PC-3 (cell line): Measurements from ENCODE around the gene LRP1B. TPM values are rescaled to one million over a fixed set of nuclear protein-coding genes. Genes with fewer than 3 reads are reported as not detected.

Experiments
- ATAC-seq: fragments of 200-7000 bp; cut with Tn5 transposase; 2 replicates; pipeline ENCODE4 v1.9.1; 2020; ENCODE audit warnings: mild to moderate bottlenecking, moderate library complexity
- BruUV-seq: library from RNA; stranded (reverse); fragments of 400-500 nt; replicated peaks from 2 replicates; lab custom pipeline; 2021; lab: Mats Ljungman, UMichigan
- CTCF ChIA-PET: fragments of 300-600 bp; sonication (Branson Sonifier 250); formaldehyde crosslinking; loops from one replicate; lab custom pipeline; 2022; ENCODE audit warnings: antibody characterized with exemption; lab: Charles Lee
- POLR2A ChIA-PET: fragments of 300-600 bp; sonication (Branson Sonifier 250); formaldehyde crosslinking; loops from one replicate; lab custom pipeline; 2022; ENCODE audit warnings: antibody characterized with exemption; ENCODE audit not compliant: unreplicated experiment; lab: Charles Lee
- DNase-seq: peaks from one replicate; pipeline ENCODE4 v3.0.0-alpha.2; 2015
- H2AFZ ChIP-seq: fragments of 300-600 bp; sonication (generic); 2 replicates; pipeline ENCODE4 v1.6.0; 2016; ENCODE audit warnings: antibody characterized with exemption, low read length
- H3F3A ChIP-seq: fragments of 300-600 bp; sonication (generic); one replicate; pipeline ENCODE4 v1.6.0; 2017; ENCODE audit warnings: antibody characterized with exemption, low read length, control low read depth, mild to moderate bottlenecking; ENCODE audit not compliant: unreplicated experiment
- H3K27ac ChIP-seq: fragments of 300-600 bp; sonication (generic); 2 replicates; pipeline ENCODE4 v1.5.1; 2016; ENCODE audit warnings: mild to moderate bottlenecking, low read length
- H3K27me3 ChIP-seq: fragments of 300-600 bp; sonication (generic); 2 replicates; pipeline ENCODE4 v1.6.1; 2016; ENCODE audit warnings: low read length, mixed read lengths
- H3K36me3 ChIP-seq: fragments of 300-600 bp; sonication (generic); 2 replicates; pipeline ENCODE4 v1.6.1; 2016; ENCODE audit warnings: low read depth, mixed run types, low read length, mixed read lengths
- H3K4me1 ChIP-seq: fragments of 300-600 bp; sonication (generic); 2 replicates; pipeline ENCODE4 v1.5.1; 2016; ENCODE audit warnings: low read length; ENCODE audit not compliant: insufficient read depth
- H3K4me2 ChIP-seq: fragments of 300-600 bp; sonication (generic); 2 replicates; pipeline ENCODE4 v1.6.0; 2016; ENCODE audit warnings: low read length
- H3K4me3 ChIP-seq: fragments of 300-600 bp; sonication (generic); 2 replicates; pipeline ENCODE4 v1.5.1; 2016; ENCODE audit warnings: mild to moderate bottlenecking, low read length, mixed read lengths
- H3K79me2 ChIP-seq: fragments of 300-600 bp; sonication (generic); 2 replicates; pipeline ENCODE4 v1.6.1; 2017; ENCODE audit warnings: low read length, mixed read lengths
- H3K9ac ChIP-seq: fragments of 300-600 bp; sonication (generic); 2 replicates; pipeline ENCODE4 v1.6.0; 2016; ENCODE audit warnings: mild to moderate bottlenecking, low read length
- H3K9me2 ChIP-seq: fragments of 300-600 bp; sonication (generic); replicated peaks from 2 replicates; pipeline ENCODE4 v1.6.1; 2016; ENCODE audit warnings: mixed run types, low read length, mixed read lengths
- H3K9me3 ChIP-seq: fragments of 300-600 bp; sonication (generic); 2 replicates; pipeline ENCODE4 v1.6.1; 2016; ENCODE audit warnings: low read length, mixed read lengths
- H4K20me1 ChIP-seq: fragments of 300-600 bp; sonication (generic); 2 replicates; pipeline ENCODE4 v1.6.1; 2016; ENCODE audit warnings: low read length, mixed read lengths
- EZH2 ChIP-seq: fragments of 300-600 bp; sonication (generic); IDR thresholded peaks from one replicate; pipeline ENCODE4 v1.6.1; 2017; ENCODE audit warnings: antibody characterized with exemption, mild to moderate bottlenecking, low read length; ENCODE audit not compliant: unreplicated experiment
- EZH2phosphoT487 ChIP-seq: fragments of 300-600 bp; sonication (generic); IDR thresholded peaks from 2 replicates; pipeline ENCODE4 v1.6.1; 2018; ENCODE audit warnings: mild to moderate bottlenecking, antibody characterized with exemption, low read length, borderline replicate concordance
- intact Hi-C: fragments of 100-400 bp; cut with micrococcal nuclease; formaldehyde crosslinking; loops from 2 replicates; pipeline ENCODE4 v1.9.0; 2023
- total RNA-seq: library from RNA; depleted of rRNA; stranded (reverse); fragments of >200 nt; gene quantifications from 2 replicates; pipeline ENCODE4 v1.2.3, GENCODE V29; 2014
- TF ChIP-seq, protein P1 (sequence below): fragments of 300-600 bp; sonication (generic); conservative IDR thresholded peaks from 2 replicates; pipeline ENCODE4 v1.5.1; 2017; ENCODE audit warnings: antibody characterized with exemption, low read depth, mild to moderate bottlenecking, low read length

The LRP1B gene
- total RNA-seq, 1 experiment from 2014 or later = 0.04 TPM

DNA sequence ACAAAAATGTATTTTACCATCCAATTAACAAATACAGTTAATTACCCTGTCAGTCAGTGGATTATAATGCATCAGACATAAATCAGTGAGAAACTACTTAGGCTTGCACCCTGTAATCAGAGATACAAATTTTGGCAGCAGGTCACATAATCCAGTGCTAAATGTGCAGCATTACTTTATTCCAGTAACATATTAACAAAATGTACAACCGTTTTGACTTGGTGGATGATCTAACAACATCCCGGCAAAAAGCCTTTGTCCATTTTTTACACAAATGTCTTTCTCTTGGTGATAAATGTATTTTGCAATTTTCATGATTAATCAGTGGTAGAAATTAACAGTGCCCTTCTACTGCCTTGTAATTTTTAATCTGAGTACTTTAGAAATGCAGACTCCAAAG is 162.8 kb downstream of the LRP1B start:
- H3K79me2 ChIP-seq = no peaks in the 10 kb centered on the region
- BruUV-seq = no TSS peak
- no peaks in the 10 kb centered on the region for H3K27me3 ChIP-seq
- H3F3A ChIP-seq = no peaks in the 10 kb centered on the region
- peaks cover 5% of the 10 kb centered on the region; the same call in 1 of the 2 replicates for H3K4me1 ChIP-seq
- no peaks in the 10 kb centered on the region for H4K20me1 ChIP-seq
- no peaks in the 10 kb centered on the region for H3K9me3 ChIP-seq
- DNase-seq (no peak), ATAC-seq (no peak)
- H3K9ac ChIP-seq = no peak overlapping the region
- H3K4me3 ChIP-seq = no peak overlapping the region
- H3K9me2 ChIP-seq = no peaks in the 10 kb centered on the region
- TF ChIP-seq EZH2phosphoT487 = no peak
- no peak overlapping the region for H2AFZ ChIP-seq
- intact Hi-C loops = no loop called here
- no peak overlapping the region for H3K4me2 ChIP-seq
- ChIA-PET POLR2A (no interaction called here), CTCF (no interaction called here)
- H3K36me3 ChIP-seq = no peaks in the 10 kb centered on the region
- no peak overlapping the region for H3K27ac ChIP-seq

GRCh38 chr2:141967503-141967902 is 163.3 kb downstream of the LRP1B start:
- intact Hi-C loops = no loop called here
- Histone ChIP-seq H2AFZ (no peak overlapping the region), H3K9ac (no peak overlapping the region), H3K9me3 (no peaks in the 10 kb centered on the region), H3K27ac (no peak overlapping the region), H3K79me2 (no peaks in the 10 kb centered on the region), H3K4me3 (no peak overlapping the region), H3K27me3 (no peaks in the 10 kb centered on the region), H3K36me3 (no peaks in the 10 kb centered on the region), H4K20me1 (no peaks in the 10 kb centered on the region), H3K9me2 (no peaks in the 10 kb centered on the region), H3K4me2 (no peak overlapping the region), H3K4me1 (peaks cover 5% of the 10 kb centered on the region; the same call in 1 of the 2 replicates), H3F3A (no peaks in the 10 kb centered on the region)
- TF ChIP-seq EZH2 = no peak
- TF ChIP-seq EZH2phosphoT487 = no peak
- TF ChIP-seq, protein P1, sequence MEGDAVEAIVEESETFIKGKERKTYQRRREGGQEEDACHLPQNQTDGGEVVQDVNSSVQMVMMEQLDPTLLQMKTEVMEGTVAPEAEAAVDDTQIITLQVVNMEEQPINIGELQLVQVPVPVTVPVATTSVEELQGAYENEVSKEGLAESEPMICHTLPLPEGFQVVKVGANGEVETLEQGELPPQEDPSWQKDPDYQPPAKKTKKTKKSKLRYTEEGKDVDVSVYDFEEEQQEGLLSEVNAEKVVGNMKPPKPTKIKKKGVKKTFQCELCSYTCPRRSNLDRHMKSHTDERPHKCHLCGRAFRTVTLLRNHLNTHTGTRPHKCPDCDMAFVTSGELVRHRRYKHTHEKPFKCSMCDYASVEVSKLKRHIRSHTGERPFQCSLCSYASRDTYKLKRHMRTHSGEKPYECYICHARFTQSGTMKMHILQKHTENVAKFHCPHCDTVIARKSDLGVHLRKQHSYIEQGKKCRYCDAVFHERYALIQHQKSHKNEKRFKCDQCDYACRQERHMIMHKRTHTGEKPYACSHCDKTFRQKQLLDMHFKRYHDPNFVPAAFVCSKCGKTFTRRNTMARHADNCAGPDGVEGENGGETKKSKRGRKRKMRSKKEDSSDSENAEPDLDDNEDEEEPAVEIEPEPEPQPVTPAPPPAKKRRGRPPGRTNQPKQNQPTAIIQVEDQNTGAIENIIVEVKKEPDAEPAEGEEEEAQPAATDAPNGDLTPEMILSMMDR = no peak
- ATAC-seq = no peak
- CTCF ChIA-PET = no interaction called here
- POLR2A ChIA-PET = no interaction called here
- BruUV-seq = no TSS peak
- DNase-seq = no peak

DNA sequence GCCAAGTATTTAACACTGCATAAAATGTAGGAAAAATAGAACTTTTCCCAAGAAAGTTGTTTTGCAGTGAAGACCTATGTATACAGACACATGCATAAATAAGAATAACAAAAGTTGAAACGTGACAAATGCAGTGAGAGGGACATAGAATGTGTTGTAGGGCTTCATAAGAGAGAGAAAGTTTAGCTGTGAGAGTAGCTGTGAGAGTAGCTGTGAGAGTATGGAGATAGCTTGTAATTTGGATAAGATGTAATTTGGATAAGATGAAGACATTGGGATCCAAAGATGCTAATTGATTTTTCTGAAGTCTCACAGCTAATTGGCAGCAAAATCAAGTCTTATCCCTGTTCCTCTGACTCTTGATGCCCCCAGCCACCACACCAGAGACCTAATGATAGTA is 170.9 kb downstream of the LRP1B start:
- ATAC-seq (no peak), DNase-seq (no peak)
- no TSS peak for BruUV-seq
- no peaks in the 10 kb centered on the region for H3K36me3 ChIP-seq
- H3K9ac ChIP-seq = no peak overlapping the region
- H3F3A ChIP-seq = no peaks in the 10 kb centered on the region
- H3K4me3 ChIP-seq = no peak overlapping the region
- intact Hi-C loops = no loop called here
- no peaks in the 10 kb centered on the region for H3K9me3 ChIP-seq
- no peak overlapping the region for H2AFZ ChIP-seq
- TF ChIP-seq EZH2phosphoT487 = no peak
- TF ChIP-seq, protein P1 = no peak
- TF ChIP-seq EZH2 = no peak
- H3K9me2 ChIP-seq = no peaks in the 10 kb centered on the region
- no peak overlapping the region for H3K27ac ChIP-seq
- no peak overlapping the region for H3K4me2 ChIP-seq
- POLR2A ChIA-PET = no interaction called here
- H3K4me1 ChIP-seq = no peaks in the 10 kb centered on the region
- no peaks in the 10 kb centered on the region for H4K20me1 ChIP-seq
- H3K79me2 ChIP-seq = no peaks in the 10 kb centered on the region
- CTCF ChIA-PET = no interaction called here
- no peaks in the 10 kb centered on the region for H3K27me3 ChIP-seq
